Raji (cell line): ENCODE data around the gene HLA-DRA.

Experiments
- POLR2A ChIP-seq: IDR thresholded peaks from 2 replicates; pipeline ENCODE4 v1.6.1; 2011; ENCODE audit warnings: low read depth, low read length, control low read depth; ENCODE audit not compliant: insufficient read depth

HLA-DRA gene

GRCh38 chr6:32439602-32440214 lies at the start of gene HLA-DRA:
HLA-DRA (plus strand) TSS chr6:32439887; CDS start chr6:32439951, 64 bp downstream.
- TF ChIP-seq POLR2A: peak; percentile 89

- TF ChIP-seq POLR2A: no peak
Observed at GRCh38 chr6:32391505-32391904, 48.2 kb upstream of the HLA-DRA start.

GRCh38 chr6:32393665-32394420 lies 45.8 kb upstream of the HLA-DRA start:
- no peak for TF ChIP-seq POLR2A

- TF ChIP-seq POLR2A: no peak
Observed at GRCh38 chr6:32396028-32396427, 43.7 kb upstream of the HLA-DRA start.

GRCh38 chr6:32397252-32397920 lies 42.3 kb upstream of the HLA-DRA start:
- TF ChIP-seq POLR2A: peak; percentile 29; the same call in 1 of the 2 replicates

GRCh38 chr6:32401284-32401963 lies 38.3 kb upstream of the HLA-DRA start:
- no peak for TF ChIP-seq POLR2A

GRCh38 chr6:32402812-32403211 lies 36.9 kb upstream of the HLA-DRA start:
- TF ChIP-seq POLR2A: no peak

- no peak for TF ChIP-seq POLR2A
Observed at GRCh38 chr6:32405656-32406055, 34.0 kb upstream of the HLA-DRA start.

GRCh38 chr6:32406197-32406596 lies 33.5 kb upstream of the HLA-DRA start:
- no peak for TF ChIP-seq POLR2A

- TF ChIP-seq POLR2A: no peak
Observed at GRCh38 chr6:32406857-32407256, 32.8 kb upstream of the HLA-DRA start, which contains the start of gene BTNL2. BTNL2 (minus strand) TSS chr6:32407181; CDS start chr6:32407123, 58 bp downstream.

- no peak for TF ChIP-seq POLR2A
Observed at GRCh38 chr6:32410906-32411305, 28.8 kb upstream of the HLA-DRA start.

GRCh38 chr6:32411566-32412327 lies 27.9 kb upstream of the HLA-DRA start:
- TF ChIP-seq POLR2A: no peak

GRCh38 chr6:32413427-32414047 lies 26.1 kb upstream of the HLA-DRA start:
- TF ChIP-seq POLR2A: no peak

GRCh38 chr6:32415521-32416019 lies 24.1 kb upstream of the HLA-DRA start:
- no peak for TF ChIP-seq POLR2A
